Lower leg skin (tissue), 4 donors: Measurements from ENCODE around the gene RAPH1. TPM values are rescaled to one million over a fixed set of nuclear protein-coding genes. Genes with fewer than 3 reads are reported as not detected.
"Not testable (repeated sequence)": the region's sequence is repeated elsewhere in the genome, so short reads cannot be mapped to it uniquely, and the experiment has no call there.

Experiments
- DNase-seq, 2 donors: peaks; one replicate each; pipeline ENCODE4 v3.0.0-alpha.2; 2019; ENCODE audit warnings: low spot score in 2 of 2
- H3K4me3 ChIP-seq: fragments of 200-600 bp; sonication (generic); 2 replicates; pipeline ENCODE4 v1.5.1; 2017; ENCODE audit warnings: mild to moderate bottlenecking, low read depth; ENCODE audit not compliant: poor library complexity, severe bottlenecking
- POLR2A ChIP-seq, 2 donors: fragments of 450-650 bp; IDR thresholded peaks; one replicate each; pipeline ENCODE4 v1.6.1; 2016 to 2017; ENCODE audit warnings: antibody characterized with exemption in 2 of 2, mild to moderate bottlenecking in 1 of 2, moderate library complexity in 1 of 2
- WGBS, 2 donors: methylation state at CpG; one replicate each; pipeline ENCODE4 v1.1.5; 2018; 5-methylcytosine and 5-hydroxymethylcytosine counted together
- intact Hi-C: fragments of 100-400 bp; cut with DNase I; formaldehyde crosslinking; loops from one replicate; pipeline ENCODE4 v1.15.0; 2023; ENCODE audit warnings: low total_unique reads
- total RNA-seq, 4 donors: library from RNA; depleted of rRNA; stranded (reverse); fragments of >200 nt; gene quantifications; one replicate each; pipeline ENCODE4 v1.1.0, GENCODE V29; 2016
- TF ChIP-seq, protein P1 (sequence below), 3 donors: fragments of 450-650 bp; IDR thresholded peaks; one replicate each; pipeline ENCODE4 v1.5.1; 2016; ENCODE audit warnings: antibody characterized with exemption in 3 of 3, mild to moderate bottlenecking in 3 of 3, moderate library complexity in 2 of 3

RAPH1 gene
- total RNA-seq, 4 donors from 2014 or later, result 32.2 to 148 (median 67.7) TPM

DNA sequence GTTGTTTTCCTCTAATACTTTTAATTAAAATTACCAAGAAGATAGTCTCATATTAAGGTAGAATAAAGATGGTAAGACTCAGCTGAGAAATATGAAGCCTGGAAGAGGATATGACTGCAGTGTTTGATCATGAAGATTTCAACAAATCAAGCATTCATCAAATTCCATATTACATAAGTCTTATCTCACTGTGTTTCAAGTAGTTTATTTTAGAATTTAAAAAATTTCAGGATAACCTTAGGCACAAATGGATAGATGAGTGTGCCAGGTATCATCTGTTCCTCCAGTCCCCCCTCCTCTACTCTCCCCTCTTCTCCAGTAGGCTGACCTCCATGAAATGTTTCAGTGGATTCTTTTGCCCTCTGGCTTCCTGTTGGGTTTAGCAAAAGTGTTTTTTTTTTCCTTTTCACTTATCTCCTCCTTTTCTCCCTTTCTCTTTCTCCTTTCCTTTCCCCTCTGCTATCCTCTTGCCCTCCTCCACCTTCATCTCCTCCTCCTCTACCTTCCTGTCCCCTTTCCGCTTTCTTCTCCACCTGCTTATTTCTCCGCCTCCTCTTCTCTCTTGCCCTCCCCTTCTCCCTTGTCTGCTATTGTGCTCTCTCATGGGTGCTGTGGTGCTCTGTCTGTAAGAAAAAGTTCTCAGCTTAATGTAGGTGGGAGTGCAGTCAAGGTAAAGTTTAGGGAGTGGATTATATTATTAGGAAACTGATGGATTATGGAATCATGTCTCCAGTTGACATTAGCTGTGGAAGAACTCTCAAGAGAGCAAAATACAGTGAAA lies 134.1 kb downstream of the RAPH1 start:
- H3K4me3 ChIP-seq, result no peak overlapping the region
- TF ChIP-seq POLR2A (IDR thresholded peaks at IDR 0.05), result no peak
- TF ChIP-seq, protein P1, sequence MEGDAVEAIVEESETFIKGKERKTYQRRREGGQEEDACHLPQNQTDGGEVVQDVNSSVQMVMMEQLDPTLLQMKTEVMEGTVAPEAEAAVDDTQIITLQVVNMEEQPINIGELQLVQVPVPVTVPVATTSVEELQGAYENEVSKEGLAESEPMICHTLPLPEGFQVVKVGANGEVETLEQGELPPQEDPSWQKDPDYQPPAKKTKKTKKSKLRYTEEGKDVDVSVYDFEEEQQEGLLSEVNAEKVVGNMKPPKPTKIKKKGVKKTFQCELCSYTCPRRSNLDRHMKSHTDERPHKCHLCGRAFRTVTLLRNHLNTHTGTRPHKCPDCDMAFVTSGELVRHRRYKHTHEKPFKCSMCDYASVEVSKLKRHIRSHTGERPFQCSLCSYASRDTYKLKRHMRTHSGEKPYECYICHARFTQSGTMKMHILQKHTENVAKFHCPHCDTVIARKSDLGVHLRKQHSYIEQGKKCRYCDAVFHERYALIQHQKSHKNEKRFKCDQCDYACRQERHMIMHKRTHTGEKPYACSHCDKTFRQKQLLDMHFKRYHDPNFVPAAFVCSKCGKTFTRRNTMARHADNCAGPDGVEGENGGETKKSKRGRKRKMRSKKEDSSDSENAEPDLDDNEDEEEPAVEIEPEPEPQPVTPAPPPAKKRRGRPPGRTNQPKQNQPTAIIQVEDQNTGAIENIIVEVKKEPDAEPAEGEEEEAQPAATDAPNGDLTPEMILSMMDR (IDR thresholded peaks at IDR 0.05), result no peak
- intact Hi-C loops, result no loop called here
- no peak for DNase-seq
- 94 to 97% methylated on average over 2 of the region's 2 CpGs for WGBS, 2 donors

DNA sequence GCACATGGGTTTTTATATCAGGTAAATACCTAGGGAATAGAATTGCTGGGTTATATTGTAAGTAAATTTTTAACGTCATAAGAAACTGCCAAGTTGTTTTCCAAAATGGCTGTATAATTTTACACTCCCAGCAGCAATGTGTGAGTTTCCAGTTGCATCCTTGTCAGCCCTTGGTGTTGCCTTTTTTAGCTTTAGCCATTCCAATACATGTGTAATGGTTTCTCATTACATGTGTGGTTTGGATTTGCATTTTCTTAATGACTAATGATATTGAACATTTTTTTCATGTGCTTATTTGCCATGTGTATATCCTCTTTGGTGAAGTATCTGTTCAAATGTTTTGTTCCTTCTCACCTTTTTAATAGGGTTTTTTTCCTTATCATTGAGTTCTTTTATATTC lies 136.1 kb downstream of the RAPH1 start:
- 91 to 100% methylated on average over 1 of the region's 1 CpG for WGBS, 2 donors
- H3K4me3 ChIP-seq, result no peak overlapping the region
- no peak for DNase-seq
- TF ChIP-seq POLR2A (IDR thresholded peaks at IDR 0.05), result no peak
- TF ChIP-seq, protein P1 (IDR thresholded peaks at IDR 0.05), result no peak
- intact Hi-C loops, result no loop called here

DNA sequence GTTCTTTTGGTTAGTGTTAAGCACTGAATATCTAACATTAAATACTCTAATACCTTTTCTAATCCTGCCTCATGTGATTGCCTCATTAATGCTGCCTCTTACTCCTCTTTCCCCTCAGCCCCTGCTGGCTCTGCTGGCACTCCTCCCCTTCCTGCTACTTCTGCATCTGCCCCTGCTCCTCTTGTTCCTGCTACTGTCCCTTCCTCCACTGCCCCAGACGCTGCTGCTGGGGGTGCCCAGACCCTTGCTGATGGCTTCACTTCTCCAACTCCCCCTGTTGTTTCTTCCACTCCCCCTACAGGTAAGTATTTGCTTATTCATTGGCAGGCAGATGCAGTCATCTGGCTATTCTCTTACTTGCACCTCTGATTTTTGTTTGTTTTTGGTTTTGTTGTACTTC lies 138.4 kb downstream of the RAPH1 start:
- intact Hi-C loops, result no loop called here
- no peak overlapping the region for H3K4me3 ChIP-seq
- WGBS, 2 donors, result 50 to 60% methylated on average over 1 of the region's 1 CpG
- TF ChIP-seq POLR2A (IDR thresholded peaks at IDR 0.05), result no peak
- TF ChIP-seq, protein P1 (IDR thresholded peaks at IDR 0.05), result no peak
- DNase-seq, result no peak

DNA sequence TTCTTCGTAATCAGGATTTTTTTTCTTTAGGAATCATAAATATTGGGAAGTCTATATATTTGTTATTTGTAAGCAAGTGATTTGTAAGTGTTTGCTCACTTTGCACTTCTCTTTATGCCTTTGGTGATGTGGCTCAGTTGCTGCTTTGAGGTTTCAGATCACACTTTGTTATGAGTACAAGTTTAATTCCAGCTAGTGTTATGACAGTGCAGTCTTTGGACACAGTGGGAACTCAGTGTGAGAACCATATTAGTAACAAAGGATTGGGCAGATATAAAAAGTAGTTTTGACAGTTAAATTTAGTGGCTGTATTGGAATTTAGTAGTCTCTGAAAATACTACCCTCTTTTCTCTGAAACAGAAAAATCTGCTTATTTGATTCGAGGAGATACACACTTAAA lies 139.2 kb downstream of the RAPH1 start:
- 90 to 96% methylated on average over 2 of the region's 2 CpGs for WGBS, 2 donors
- H3K4me3 ChIP-seq, result no peak overlapping the region
- DNase-seq, result no peak
- intact Hi-C loops, result no loop called here
- no peak for TF ChIP-seq POLR2A (IDR thresholded peaks at IDR 0.05)
- TF ChIP-seq, protein P1 (IDR thresholded peaks at IDR 0.05), result no peak

DNA sequence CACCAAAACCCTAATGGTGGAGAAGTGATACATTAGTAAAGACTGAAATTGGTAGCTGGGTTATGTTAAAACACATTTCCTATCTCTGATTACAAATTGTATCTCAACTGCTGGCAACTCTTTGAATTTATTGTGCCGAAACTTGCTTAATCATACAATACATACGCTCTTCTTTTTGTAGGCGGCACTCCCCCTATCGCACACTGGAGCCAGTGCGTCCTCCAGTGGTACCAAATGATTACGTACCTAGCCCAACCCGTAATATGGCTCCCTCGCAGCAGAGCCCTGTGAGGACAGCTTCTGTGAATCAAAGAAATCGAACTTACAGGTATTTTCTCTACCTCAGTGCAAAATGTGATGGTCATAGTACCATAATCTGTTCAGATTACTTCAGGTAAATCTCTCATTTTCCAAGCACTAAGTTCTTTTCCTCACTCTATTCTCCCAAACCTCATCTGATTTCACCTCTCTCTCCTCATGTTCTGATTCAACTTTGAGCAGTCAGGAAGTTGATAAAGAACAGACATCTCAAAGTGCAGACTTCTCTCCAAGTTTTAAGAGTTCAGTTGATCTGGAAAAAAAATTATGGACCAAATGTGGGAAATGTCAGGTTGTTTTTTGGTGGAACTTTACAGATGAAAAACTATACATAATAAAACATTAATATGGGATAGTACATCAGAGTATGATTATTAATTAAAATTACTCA lies 140.4 kb downstream of the RAPH1 start:
- no peak overlapping the region for H3K4me3 ChIP-seq
- no peak for DNase-seq
- intact Hi-C loops, result no loop called here
- 91 to 98% methylated on average over 9 of the region's 9 CpGs for WGBS, 2 donors
- TF ChIP-seq, protein P1 (IDR thresholded peaks at IDR 0.05), result no peak
- TF ChIP-seq POLR2A (IDR thresholded peaks at IDR 0.05), result no peak

DNA sequence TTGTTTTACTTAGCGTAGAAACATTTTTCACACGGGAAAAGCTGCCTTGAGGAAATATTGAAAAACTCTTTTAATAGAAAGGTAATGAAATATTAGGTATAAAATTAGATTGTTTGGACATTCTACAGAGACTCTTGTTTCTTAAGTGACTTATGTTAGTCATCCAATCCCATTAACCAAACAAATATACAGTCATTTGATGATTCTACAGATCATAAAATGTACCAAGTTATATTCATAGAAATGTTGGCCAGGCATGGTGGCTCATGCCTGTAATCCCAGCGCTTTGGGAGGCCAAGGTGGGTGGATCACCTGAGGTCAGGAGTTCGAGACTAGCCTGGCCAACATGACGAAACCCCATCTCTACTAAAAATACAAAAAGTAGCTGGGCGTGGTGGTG lies 146.9 kb downstream of the RAPH1 start:
- WGBS, 2 donors, result 97 to 98% methylated on average over 6 of the region's 6 CpGs
- DNase-seq, H3K4me3 ChIP-seq, intact Hi-C loops: not testable (repeated sequence)
